Stimulated activated CD4-positive, alpha-beta T cell treated with anti-CD3 and anti-CD28 coated beads, TNF-alpha, amount 100 ng/mL, for 1 hour (primary cell): Measurements from ENCODE around the gene FN3KRP.
"Not testable (repeated sequence)": the region's sequence is repeated elsewhere in the genome, so short reads cannot be mapped to it uniquely, and the experiment has no call there.

Source experiments
- DNase-seq, 3 donors: peaks; one replicate each; pipeline ENCODE4 v3.0.0-alpha.2; 2020; ENCODE audit warnings: low read depth in 3 of 3, low spot score in 1 of 3

The FN3KRP gene

DNA sequence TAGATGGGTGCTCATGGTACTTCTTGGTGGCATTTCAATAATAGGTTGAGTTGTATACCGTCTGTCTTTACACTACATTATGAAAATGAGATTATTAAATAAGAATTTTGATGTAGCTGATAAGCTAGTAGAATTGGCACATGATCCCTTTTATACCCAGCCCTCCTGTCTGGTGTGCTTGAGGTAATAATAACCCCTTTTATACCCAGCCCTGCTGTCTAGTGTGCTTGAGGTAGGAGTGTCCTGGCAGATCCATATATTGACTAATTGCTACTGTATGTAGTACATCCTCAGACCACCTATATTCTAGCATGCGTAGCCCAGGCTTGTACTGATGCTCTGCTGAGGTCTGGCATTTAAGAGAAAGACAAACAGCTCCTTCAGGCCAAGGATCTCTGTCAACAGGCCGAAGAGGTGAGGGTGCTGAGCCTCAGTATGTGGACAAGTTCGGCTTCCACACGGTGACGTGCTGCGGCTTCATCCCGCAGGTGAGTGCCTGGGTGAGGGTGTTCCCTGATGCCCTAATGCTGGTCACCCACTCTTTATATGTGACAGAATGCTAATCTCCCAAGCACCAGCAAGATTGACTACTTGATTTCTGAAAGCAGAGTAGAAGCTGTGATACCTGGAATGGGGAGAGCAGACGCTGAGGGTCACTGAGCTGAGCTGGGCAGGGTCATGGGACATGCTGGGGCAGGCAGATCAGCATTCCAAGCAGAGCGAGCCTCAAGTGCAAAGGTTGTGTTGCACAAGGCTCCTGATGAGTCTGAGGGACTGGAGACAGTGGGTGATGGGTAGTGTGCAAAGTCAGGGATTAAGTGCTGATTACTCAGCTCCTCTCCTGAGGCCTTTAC, 24.6 kb downstream of the FN3KRP start:
- DNase-seq: no peak

DNA sequence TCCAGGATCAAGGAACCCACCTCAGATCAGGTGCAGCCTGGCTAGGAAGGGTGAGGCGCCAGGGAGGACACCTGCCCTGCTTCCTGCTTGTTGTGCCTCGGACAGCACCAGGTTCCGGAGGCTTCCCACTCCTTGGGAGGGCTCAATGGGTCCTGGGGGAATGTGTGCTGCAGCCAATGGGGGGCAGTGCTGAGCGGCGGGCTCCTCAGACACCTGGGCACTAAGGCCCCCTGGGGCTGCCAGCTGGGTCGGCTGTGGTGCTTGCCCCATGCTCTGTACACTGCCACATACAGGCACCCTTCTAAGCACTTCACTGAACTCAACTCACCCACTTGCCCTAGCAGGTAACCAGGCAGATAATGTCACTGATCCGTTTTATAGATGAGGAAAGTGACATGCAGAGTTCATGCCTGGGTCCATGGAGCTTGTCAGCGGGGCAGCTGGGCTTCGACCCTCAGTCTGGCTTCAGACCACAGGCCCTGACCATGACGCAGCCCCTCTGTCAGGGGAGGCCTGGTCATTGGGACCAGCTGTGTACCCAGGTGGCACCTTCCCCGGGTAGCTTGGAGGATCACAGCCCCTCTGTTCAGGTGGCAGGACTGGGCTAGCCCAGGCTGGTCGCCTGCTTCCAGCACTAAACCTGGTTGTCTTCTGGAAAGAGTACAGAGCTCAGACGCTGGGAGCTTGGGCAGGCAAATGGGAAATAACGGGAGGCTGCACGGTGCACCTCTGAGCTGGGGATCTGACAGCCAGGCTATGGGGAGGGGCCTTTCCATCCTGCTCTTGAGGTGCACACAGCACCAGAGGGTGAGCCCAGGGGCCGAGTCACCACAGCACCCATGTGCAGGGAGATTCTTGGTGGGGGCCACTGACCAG, 27.1 kb downstream of the FN3KRP start:
- no peak for DNase-seq

DNA sequence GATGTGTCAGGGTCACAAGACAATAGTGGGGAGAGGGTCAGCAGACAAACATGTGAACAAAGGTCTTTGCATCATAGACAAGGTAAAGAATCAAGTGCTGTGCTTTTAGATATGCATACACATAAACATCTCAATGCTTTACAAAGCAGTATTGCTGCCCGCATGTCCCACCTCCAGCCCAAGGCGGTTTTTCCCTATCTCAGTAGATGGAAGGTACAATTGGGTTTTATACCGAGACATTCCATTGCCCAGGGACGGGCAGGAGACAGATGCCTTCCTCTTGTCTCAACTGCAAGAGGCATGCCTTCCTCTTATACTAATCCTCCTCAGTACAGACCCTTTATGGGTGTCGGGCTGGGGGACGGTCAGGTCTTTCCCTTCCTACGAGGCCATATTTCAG, 28.2 kb downstream of the FN3KRP start:
- DNase-seq: not testable (repeated sequence)

DNA sequence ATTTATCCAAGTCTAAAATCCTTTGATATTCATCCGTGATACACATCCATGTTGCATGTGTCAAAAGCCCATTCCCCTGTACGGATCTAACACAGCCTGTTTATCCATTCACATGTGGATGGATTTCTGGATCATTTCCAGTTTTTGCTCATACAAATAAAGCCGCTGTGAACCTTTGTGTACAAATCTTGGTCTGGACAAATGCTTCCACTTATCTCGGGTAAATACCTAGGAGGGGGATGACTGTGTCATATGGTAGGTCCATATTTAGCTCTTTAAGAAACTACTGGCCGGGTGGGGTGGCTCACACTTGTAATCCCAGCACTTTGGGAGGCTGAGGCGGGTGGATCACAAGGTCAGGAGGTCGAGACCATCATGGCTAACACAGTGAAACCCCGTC, 29.0 kb downstream of the FN3KRP start:
- DNase-seq: no peak

DNA sequence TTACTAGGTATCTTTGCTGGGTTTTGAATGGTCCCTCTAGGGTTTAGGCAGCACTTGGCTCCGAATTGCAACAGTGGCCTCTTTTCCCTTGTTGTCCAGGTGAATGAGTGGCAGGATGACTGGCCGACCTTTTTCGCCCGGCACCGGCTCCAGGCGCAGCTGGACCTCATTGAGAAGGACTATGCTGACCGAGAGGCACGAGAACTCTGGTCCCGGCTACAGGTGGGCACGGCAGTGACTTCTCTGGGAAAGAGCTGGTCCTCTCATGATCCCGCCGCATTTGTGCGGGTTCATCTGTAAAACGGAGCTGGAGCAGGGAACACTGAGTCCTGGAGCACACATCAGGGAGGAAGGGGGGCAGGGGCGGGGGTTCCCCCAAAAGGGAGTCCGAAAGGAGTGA, 32.2 kb downstream of the FN3KRP start:
- no peak for DNase-seq

DNA sequence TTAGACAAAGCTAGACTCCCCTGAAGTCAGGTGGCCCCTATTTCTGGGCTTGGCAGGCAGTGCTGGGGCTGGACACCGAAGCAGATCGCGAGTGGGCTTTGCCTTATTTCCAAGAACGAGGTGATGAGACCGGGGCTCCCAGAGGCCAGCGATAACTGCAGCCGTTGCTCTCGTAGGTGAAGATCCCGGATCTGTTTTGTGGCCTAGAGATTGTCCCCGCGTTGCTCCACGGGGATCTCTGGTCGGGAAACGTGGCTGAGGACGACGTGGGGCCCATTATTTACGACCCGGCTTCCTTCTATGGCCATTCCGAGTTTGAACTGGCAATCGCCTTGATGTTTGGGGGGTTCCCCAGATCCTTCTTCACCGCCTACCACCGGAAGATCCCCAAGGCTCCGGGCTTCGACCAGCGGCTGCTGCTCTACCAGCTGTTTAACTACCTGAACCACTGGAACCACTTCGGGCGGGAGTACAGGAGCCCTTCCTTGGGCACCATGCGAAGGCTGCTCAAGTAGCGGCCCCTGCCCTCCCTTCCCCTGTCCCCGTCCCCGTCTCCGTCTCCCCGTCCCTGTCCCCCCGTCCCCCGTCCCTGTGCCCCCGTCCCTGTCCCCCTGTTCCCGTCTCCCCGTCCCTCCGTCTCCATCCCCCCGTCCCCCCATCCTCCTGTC, 33.9 kb downstream of the FN3KRP start:
- DNase-seq: no peak

DNA sequence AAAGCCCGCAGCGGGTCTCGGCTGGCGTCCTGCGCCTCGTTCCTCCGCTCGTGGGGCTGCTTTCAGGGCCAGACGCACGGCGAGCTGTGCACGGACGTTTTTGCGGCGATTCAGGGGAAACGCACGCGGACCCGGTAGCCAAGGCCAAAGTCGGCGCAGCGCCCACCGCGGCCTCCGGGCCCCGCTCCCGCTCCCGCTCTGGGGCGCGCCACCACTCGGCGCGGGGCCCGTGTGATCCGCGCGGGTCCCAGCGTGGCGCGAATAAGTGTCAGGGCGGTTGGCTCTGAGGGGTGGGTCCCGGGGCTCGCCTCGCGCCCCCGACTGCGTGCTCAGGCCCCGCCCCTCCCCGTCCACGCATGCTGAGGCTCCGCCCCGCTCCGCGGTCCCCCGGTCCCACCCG, 34.7 kb downstream of the FN3KRP start:
- DNase-seq: no peak

DNA sequence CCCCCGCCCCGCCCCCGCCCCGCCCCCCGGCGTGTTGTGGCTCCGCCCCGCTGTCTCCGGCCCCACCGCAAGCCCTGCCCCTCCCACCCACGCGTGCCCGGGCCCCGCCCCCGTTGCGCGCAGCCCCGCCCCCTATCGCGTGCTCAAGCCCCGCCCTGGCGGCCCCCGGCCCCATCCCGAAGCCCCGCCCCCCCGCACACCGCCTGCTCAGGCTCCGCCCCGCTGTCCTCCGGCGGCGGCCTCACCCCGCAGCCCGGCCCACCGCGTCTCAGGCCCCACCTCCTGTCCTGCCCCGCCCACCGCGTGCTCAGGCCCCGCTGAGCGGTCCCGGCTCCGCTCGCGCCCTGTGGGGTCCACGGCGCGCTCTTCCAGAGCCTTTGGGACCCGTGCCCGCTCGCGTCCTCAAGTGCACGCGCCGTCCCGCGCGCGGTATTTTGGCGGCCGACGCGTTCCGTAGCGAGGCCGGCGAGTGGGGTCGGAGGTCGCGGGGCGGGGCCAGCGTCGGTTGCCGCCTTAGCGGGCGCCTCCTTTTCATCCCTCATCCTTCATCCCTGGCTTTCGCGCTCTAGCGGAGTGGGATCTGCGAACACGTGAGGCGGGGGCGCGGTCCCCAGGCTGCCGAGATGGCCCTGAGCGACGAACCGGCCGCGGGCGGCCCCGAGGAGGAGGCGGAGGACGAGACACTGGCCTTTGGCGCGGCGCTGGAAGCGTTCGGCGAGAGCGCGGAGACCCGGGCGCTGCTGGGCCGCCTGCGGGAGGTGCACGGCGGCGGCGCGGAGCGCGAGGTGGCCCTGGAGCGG, 35.3 kb downstream of the FN3KRP start, which contains the start of gene TBCD:
TBCD (plus strand) TSS at position 495 of the 800 bp plus-strand sequence; CDS start at position 624, 129 bp downstream.
- peak; percentile 72 to 89 (median 85) for DNase-seq

DNA sequence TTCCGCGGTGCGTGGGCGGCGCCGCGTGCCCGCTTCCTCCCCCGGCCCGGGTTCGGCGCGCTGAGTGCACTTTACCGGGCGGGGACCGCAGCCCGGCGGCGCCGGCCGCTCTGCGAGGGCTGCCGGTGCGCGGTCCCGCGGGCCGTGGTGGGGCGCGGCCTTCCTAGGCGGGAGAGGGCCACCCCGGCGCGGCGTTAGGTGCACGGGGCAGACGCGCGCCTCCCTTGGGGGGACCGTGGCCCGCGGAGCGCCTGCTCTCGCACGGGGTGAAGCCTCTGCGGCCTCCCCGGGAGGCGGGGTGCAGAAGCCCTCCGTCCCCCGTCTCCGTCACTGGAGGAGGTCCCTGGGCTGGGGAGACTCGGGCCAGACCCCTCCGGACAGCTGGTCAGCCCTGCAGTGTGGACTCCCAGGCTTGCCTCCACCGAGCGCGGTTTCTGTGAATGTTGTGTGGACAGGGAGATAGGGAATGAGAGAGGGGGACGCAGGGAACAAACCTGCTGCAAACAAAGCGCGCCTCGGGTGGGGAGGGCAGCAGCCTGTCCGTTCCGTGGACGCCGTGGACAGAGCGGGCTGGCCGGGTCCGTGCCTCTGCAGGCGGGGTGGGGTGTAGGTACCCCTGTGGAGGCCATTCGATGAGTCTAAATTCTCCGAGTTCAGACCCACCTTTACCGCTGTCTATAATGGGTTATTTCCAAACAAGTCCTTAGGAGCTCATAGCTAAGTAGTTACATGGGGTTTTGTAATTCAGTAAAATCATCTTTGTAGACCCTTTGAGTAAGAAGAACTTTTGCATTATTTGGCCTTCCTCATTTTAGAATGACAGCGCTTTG, 36.1 kb downstream of the FN3KRP start:
- DNase-seq: no peak

DNA sequence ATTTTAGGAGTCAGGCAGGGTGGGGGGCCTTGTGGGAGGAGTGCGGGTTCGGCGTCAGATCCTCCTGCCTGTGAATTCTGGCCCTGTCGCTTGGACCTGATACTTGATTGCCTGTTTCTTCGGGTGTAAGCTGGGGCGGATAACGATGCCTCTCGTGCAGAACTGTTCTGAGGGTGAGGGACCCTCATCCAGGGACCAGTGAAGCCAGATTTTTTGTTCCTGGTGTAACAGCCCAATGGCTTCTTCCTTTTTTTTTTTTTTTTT, 36.6 kb downstream of the FN3KRP start:
- no peak for DNase-seq

DNA sequence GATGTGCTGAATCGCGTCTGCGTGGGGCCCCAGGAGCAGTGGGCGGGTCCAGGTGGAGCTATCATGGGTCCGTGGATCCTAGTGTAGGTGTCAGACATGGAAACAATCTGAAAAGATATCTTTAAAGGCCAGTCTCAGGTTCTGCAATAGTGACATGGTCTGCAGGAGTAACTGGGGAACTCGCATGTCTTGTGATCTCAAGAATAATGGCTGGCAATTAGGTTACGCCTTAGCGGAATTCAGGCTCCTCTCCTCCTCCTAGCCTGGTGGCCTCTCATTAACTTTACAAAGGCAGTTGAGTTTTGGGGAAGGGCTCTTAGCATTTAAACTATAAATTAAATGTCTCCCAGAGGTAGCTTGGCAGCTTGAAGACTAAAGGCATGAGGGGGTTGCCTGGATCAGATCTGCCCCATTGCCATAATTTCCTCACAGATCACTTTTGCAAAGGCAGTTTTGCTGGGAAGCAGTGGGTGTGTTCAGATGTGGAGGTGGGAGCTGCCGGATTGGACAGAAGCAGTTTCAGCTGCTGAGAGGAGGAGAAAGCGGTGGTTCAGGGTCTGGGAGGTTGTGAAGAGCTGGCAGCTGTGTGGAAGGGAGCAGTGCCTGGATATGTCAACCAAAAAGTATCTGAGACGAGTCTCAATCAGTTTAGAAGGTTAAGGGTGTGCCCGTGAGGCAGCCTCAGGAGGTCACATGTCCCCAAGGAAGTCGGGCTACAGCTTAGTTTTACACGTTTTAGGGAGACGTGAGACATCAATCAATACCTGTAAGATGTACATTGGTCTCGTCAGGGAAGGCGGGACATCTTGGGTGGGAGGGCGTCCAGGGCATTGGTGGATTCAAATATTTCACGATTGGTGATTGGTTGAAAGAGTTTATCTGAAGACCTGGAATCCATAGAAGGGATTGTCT, 38.0 kb downstream of the FN3KRP start:
- DNase-seq: no peak

DNA sequence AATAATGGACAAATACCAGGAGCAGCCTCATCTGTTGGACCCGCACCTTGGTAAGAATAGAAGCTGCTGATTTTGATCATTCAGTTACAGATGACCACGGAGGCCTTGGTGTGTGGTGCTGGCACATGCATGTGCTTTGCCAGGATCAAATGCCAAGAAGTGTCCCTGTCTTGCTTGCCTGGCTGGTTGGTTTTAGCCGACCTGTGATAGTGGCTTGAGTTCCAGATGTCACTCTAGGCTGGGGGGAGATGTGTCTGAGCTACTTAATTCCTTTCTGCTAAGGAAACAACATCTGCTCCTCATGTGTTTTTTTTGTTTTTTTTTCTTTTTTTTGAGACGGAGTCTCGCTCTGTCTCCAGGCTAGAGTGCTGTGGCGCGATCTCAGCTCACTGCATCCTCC, 39.7 kb downstream of the FN3KRP start:
- DNase-seq: no peak

DNA sequence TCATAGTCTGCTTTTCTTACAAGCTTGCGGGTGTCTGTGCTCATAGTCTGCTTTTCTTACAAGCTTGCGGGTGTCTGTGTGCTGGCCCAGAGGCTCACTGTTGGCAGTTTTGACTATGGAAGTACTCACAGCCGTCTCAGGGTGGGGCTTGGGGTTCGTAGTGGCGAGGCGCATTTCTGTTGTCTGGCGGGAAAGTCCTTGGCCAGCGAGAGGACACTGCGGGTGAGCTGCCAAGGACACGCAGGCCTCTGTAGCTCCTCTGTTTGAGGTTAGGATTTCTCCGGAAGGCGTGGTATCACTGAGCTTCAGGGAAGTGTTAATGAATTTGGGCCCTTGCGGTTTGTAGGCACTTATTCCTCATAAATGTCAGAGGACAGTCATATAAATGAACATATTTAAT, 48.9 kb downstream of the FN3KRP start:
- no peak for DNase-seq

DNA sequence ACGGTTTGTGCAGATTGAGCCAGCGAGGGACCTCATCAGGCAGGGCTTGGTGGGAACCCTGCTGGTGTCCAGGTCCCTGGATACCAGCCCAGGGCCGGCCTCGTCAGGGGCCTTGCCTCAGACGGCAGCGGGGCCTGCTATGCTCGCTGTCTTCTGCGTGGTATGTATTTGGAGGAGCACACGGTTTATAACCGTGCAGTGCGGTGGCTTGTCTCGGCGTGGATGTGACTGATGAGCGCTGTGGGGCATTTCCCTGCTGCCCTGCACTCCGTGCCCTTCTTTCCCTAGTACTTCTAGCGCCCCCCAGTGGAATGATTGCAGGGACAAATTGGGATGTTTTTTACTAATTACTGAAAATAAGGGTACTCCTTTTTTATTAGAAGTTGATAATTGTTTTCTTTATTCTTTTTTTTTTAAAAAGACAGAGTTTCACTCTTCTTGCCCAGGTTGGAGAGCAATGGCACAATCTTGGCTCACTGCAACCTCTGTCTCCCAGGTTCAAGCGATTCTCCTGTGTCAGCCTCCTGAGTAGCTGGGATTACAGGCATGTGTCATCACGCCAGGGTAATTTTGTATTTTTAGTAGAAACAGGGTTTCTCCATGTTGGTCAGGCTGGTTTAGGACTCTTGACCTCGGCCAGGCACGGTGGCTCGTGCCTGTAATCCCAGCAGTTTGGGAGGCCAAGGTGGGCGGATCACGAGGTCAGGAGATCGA, 50.7 kb downstream of the FN3KRP start:
- no peak for DNase-seq

DNA sequence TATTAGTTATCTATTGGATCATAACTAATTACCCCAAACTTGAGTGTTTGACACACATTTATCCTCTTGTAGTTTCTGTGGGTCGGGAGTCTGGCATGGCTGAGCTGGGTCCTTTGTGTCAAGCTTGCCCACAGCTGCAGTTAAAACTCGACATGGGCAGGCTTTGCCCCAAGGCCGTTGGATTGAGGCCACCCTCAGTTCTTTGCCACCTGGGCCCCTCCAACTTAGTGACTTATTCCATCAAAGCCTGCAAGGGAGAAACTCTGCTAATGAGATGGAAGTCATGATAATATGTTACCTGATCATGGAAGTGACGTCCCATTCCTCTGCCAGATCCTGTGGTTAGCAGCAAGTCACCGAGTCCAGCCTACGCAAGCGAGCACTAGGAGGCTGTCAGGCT, 52.5 kb downstream of the FN3KRP start:
- DNase-seq: no peak

DNA sequence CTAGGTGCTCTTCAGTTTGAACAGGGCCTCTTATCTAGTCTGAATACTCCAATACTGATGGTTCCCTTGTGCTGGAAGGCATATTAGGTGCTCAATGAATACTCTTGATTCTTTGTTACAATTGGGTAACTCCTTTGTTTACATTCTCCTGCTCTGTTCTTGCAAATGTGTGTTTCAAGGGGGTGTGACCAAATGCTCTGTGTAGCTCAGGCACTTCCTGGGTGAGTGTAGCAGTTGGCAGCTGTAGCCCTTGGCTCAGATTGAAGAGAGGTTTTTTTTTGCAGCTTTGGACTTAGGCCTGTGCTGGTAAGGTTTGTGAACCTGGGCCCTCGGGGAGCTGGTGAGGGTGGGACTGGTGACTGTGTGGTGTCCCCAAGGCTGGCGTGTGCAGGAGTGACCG, 55.5 kb downstream of the FN3KRP start:
- no peak for DNase-seq

DNA sequence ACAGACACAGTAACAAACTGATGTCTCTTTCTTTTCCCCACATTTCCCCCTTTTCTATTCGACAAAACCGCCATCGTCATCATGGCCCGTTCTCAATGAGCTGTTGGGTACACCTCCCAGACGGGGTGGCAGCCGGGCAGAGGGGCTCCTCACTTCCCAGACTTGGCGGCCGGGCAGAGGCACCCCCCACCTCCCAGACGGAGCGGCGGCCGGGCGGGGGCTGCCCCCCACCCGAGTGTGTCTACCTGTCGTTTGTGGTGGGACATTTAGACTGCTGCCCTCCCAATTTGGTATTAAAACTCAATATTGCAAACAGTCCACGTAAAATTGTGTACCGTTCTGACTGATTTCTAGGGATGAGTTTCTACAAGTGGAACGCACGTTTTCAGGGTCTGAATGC, 58.0 kb downstream of the FN3KRP start:
- not testable (repeated sequence) for DNase-seq

DNA sequence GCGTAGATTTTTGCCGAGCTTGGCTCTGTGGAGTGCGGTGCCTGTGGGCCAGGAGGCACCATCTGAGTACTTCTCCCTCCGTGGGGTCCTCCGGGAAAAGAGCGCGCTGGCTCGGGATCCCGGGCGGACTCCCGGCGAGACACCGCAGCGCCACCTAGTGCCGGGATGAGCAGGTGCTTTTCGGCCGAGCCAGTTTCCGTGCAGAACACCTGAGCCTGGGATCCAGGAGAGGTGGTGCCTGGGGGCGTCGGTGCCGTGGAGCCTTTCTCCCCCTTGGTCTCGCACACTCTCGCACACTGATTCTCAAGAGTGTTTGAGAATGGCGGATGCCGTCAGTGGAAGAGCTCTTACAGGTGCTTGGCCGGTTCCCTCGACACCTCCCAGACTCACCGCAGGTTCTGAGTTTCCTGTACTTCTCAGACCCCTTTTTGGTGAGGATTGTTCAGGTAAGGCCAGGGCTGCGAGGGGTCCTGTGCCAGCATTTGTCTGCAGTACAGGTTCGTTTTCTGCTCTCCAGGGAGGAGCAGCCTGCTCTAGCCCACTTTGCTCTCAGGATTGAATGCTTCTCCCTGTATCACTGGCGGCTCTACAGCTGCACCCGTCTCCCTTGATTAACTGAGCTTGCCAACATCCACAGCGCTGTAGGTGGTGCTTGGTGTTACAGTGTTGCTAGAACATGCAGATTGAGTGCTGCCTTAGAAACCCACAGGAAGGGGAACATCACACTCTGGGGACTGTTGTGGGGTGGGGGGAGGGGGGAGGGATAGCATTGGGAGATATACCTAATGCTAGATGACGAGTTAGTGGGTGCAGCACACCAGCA, 58.7 kb downstream of the FN3KRP start:
- DNase-seq: peak in 1 of 3 donors; percentile 12
